H1 (cell line): ENCODE results near the gene PLLP. TPM values are rescaled to one million over a fixed set of nuclear protein-coding genes. Genes with fewer than 3 reads are reported as not detected.
A peak's percentile ranks its signal among the peaks of the same experiment; 100 is the strongest.

Source experiments
- BCL11A ChIP-seq, 2 experiments: IDR thresholded peaks; one replicate each; pipeline ENCODE4 v1.6.1; 2011; ENCODE audit warnings: low read depth in 2 of 2, low read length in 2 of 2, mild to moderate bottlenecking in 2 of 2
- CBX5 ChIP-seq: fragments of 300-800, 300-1000 bp; sonication (generic); IDR thresholded peaks from 2 replicates; pipeline ENCODE4 v1.7.1; 2016; ENCODE audit warnings: antibody characterized with exemption, low read length, low read depth
- CEBPB ChIP-seq: IDR thresholded peaks from 2 replicates; pipeline ENCODE4 v1.6.1; 2012; ENCODE audit warnings: low read depth, low read length
- EZH2 ChIP-seq: fragments of 200-600 bp; sonication (generic); IDR thresholded peaks from 2 replicates; pipeline ENCODE4 v1.7.1; 2012; ENCODE audit warnings: low read depth, mild to moderate bottlenecking, moderate library complexity, low read length, inconsistent platforms; ENCODE audit not compliant: severe bottlenecking
- GTF2F1 ChIP-seq: IDR thresholded peaks from 2 replicates; pipeline ENCODE4 v1.6.1; 2012; ENCODE audit warnings: low read depth, low read length, improper control_type of control experiment, borderline replicate concordance
- MAFK ChIP-seq: IDR thresholded peaks from 2 replicates; pipeline ENCODE4 v1.6.1; 2012; ENCODE audit warnings: low read depth, mild to moderate bottlenecking, improper control_type of control experiment, low read length
- NRF1 ChIP-seq: IDR thresholded peaks from 2 replicates; pipeline ENCODE4 v1.6.1; 2011; ENCODE audit warnings: mild to moderate bottlenecking, low read depth, low read length, improper control_type of control experiment
- PHF8 ChIP-seq: fragments of 200-600 bp; sonication (generic); conservative IDR thresholded peaks from 2 replicates; pipeline ENCODE4 v1.7.1; 2012; ENCODE audit warnings: low read depth, mild to moderate bottlenecking, inconsistent platforms, low read length, moderate library complexity
- RAD21 ChIP-seq, 2 experiments: IDR thresholded peaks in 1 of 2; conservative IDR thresholded peaks in 1 of 2; 2 replicates each; pipeline ENCODE4 v1.6.1; 2011; ENCODE audit warnings: low read depth in 2 of 2, low read length in 2 of 2, improper control_type of control experiment in 1 of 2, inconsistent platforms in 1 of 2, mild to moderate bottlenecking in 1 of 2, moderate library complexity in 1 of 2
- RBBP5 ChIP-seq: IDR thresholded peaks from 2 replicates; pipeline ENCODE4 v1.7.1; 2012; ENCODE audit warnings: low read depth, mild to moderate bottlenecking, inconsistent platforms, low read length, moderate library complexity, borderline replicate concordance
- RNF2 ChIP-seq: fragments of 200-900, 300-1000 bp; sonication (generic); IDR thresholded peaks from 2 replicates; pipeline ENCODE4 v1.7.1; 2016; ENCODE audit warnings: borderline replicate concordance, low read depth, mild to moderate bottlenecking, antibody characterized with exemption, low read length; ENCODE audit not compliant: poor library complexity, severe bottlenecking; ENCODE audit errors: missing control alignments
- SIRT6 ChIP-seq: IDR thresholded peaks from one replicate; pipeline ENCODE4 v1.7.1; 2012; ENCODE audit warnings: low read length, inconsistent platforms
- SP2 ChIP-seq: IDR thresholded peaks from 2 replicates; pipeline ENCODE4 v1.6.1; 2012; ENCODE audit warnings: mild to moderate bottlenecking, low read length, inconsistent platforms
- SP4 ChIP-seq: IDR thresholded peaks from 2 replicates; pipeline ENCODE4 v1.6.1; 2012; ENCODE audit warnings: low read length, inconsistent platforms
- SRF ChIP-seq: IDR thresholded peaks from 2 replicates; pipeline ENCODE4 v1.6.1; 2011; ENCODE audit warnings: mild to moderate bottlenecking, low read depth, low read length, moderate library complexity
- TBP ChIP-seq: IDR thresholded peaks from 2 replicates; pipeline ENCODE4 v1.6.1; 2011; ENCODE audit warnings: low read depth, low read length, improper control_type of control experiment
- TCF12 ChIP-seq: IDR thresholded peaks from 2 replicates; pipeline ENCODE4 v1.6.1; 2011; ENCODE audit warnings: low read depth, mild to moderate bottlenecking, low read length
- polyA plus RNA-seq, 7 experiments: library from polyadenylated mRNA; depleted of rRNA in 3 of 7; stranded (reverse) in 5 of 7; unstranded in 2 of 7; fragments of >200 nt in 5 of 7; fragments of 200-250 nt in 2 of 7; gene quantifications; 1 replicate in 5 of 7; 2 replicates in 1 of 7; 4 replicates in 1 of 7; pipeline versions ENCODE4 v1.2.1 to v1.2.3, GENCODE V29; 2011 to 2013; ENCODE audit warnings: missing spikeins in 2 of 7, mixed read lengths in 2 of 7
- total RNA-seq: library from RNA; stranded (reverse); fragmentation: NEBNext Ultra II Directional; extraction: Animal tissue kit (Norgen Biotek cat#: 25700); gene quantifications from 2 replicates; pipeline ENCODE4 v1.2.1, GENCODE V29; 2021
- TF ChIP-seq, protein P1 (sequence below), 3 experiments: IDR thresholded peaks; 1 replicate in 2 of 3; 2 replicates in 1 of 3; pipeline versions ENCODE4 v1.5.1 to v1.6.1; 2011; ENCODE audit warnings: low read length in 3 of 3, mild to moderate bottlenecking in 3 of 3, inconsistent platforms in 2 of 3, low read depth in 1 of 3, moderate library complexity in 1 of 3; ENCODE audit not compliant: insufficient read depth in 1 of 3; ENCODE audit errors: control extremely low read depth in 1 of 3

The PLLP gene
- total and polyA plus RNA-seq, 2 of the 8 experiments (the other 6 are each of a cell fraction or from before 2014, with no cell fraction given) = 2.9 to 10.6 TPM

DNA sequence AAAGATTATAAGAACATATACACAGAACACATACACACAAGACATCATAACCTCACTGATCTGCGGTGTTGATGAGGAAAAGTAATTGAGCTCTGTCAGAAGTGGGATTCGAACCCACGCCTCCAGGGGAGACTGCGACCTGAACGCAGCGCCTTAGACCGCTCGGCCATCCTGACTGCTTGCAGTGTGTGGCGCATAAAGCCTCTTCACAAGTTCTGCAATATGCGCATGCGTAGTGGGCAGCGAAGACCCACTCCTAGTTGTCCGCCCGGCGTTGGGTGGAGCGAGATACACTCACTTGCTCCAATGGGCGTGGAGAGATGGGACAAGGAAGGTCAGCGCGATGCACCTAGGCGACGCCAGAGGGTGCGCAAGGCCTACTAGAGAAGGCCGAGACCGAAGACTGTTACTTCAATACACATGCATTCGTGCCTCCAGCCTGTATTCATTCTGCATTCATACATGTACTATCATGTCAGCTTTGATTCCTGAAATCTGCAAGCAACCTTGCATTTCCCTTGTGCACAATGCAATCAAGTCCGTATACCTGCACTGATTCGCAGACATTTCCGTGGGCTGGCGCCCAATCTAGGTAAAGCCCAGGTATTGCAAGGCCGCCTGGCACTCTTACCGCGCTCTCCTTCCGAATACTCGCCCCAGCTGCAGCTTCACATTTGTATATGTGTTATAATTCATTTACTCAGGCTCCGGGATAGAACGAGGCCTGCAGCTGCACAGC is 16.1 kb upstream of the PLLP start (continued):
- peak; percentile 81; the same call in 1 of the 2 replicates for TF ChIP-seq RBBP5
- no peak for TF ChIP-seq BCL11A (IDR thresholded peaks at IDR 0.05; ENCODE audit: low read depth in 2 of 2, low read length in 2 of 2)
- TF ChIP-seq RAD21 (IDR thresholded peaks at IDR 0.05 in 1 of 2, conservative IDR thresholded peaks at IDR 0.05 in 1 of 2; ENCODE audit: low read depth in 2 of 2, low read length in 2 of 2) = peak; percentile 97 to 99
- no peak for TF ChIP-seq EZH2
- TF ChIP-seq CEBPB = peak; percentile 54; the same call in 1 of the 2 replicates
- no peak for TF ChIP-seq RNF2
- TF ChIP-seq SP4 = peak; percentile 29; the same call in 1 of the 2 replicates
- no peak for TF ChIP-seq PHF8
- TF ChIP-seq SIRT6 = no peak
- TF ChIP-seq NRF1 = peak; percentile 83
- peak; percentile 79 for TF ChIP-seq GTF2F1
- TF ChIP-seq SRF = no peak
- TF ChIP-seq SP2 = no peak
- TF ChIP-seq, protein P1, sequence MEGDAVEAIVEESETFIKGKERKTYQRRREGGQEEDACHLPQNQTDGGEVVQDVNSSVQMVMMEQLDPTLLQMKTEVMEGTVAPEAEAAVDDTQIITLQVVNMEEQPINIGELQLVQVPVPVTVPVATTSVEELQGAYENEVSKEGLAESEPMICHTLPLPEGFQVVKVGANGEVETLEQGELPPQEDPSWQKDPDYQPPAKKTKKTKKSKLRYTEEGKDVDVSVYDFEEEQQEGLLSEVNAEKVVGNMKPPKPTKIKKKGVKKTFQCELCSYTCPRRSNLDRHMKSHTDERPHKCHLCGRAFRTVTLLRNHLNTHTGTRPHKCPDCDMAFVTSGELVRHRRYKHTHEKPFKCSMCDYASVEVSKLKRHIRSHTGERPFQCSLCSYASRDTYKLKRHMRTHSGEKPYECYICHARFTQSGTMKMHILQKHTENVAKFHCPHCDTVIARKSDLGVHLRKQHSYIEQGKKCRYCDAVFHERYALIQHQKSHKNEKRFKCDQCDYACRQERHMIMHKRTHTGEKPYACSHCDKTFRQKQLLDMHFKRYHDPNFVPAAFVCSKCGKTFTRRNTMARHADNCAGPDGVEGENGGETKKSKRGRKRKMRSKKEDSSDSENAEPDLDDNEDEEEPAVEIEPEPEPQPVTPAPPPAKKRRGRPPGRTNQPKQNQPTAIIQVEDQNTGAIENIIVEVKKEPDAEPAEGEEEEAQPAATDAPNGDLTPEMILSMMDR (IDR thresholded peaks at IDR 0.05; ENCODE audit: control extremely low read depth in 1 of 3, insufficient read depth in 1 of 3, low read depth in 1 of 3, low read length in 3 of 3) = peak; percentile 92 to 100 (median 98)
- TF ChIP-seq MAFK = peak; percentile 86; the same call in 1 of the 2 replicates
- TF ChIP-seq TCF12 = no peak
- peak; percentile 100 for TF ChIP-seq TBP
- TF ChIP-seq CBX5 = no peak
- TF ChIP-seq, all 59 proteins: peak for 17
